Lower leg skin (tissue), 3 donors: ENCODE data around the gene PPP3R1.

ENCODE experiments used
- CTCF ChIP-seq, 3 donors: fragments of 450-650 bp; IDR thresholded peaks; one replicate each; pipeline ENCODE4 v1.5.1; 2016; ENCODE audit warnings: antibody characterized with exemption in 3 of 3, mild to moderate bottlenecking in 3 of 3, moderate library complexity in 2 of 3
- POLR2A ChIP-seq, 2 donors: fragments of 450-650 bp; IDR thresholded peaks; one replicate each; pipeline ENCODE4 v1.6.1; 2016 to 2017; ENCODE audit warnings: antibody characterized with exemption in 2 of 2, mild to moderate bottlenecking in 1 of 2, moderate library complexity in 1 of 2

- TF ChIP-seq CTCF (IDR thresholded peaks at IDR 0.05) (no peak), POLR2A (IDR thresholded peaks at IDR 0.05) (no peak)
These were observed 38.0 kb downstream of the PPP3R1 start for GRCh38 chr2:68214381-68214780.
